Measurements from ENCODE around the gene GBE1.
"Not testable (repeated sequence)": the region's sequence is repeated elsewhere in the genome, so short reads cannot be mapped to it uniquely, and the experiment has no call there.

The GBE1 gene

GRCh38 chr3:81788044-81788443 lies 26.6 kb upstream of the GBE1 start:
- DNase-seq (ENCODE audit: low spot score) = no peak
- no peak overlapping the region for H3K27ac ChIP-seq
- no peak overlapping the region for H3K4me3 ChIP-seq
- TF ChIP-seq CTCF (IDR thresholded peaks at IDR 0.05) = no peak

GRCh38 chr3:81782585-81782984 lies 21.1 kb upstream of the GBE1 start:
- no peak overlapping the region for H3K27ac ChIP-seq
- H3K4me3 ChIP-seq = no peak overlapping the region
- no peak for TF ChIP-seq CTCF (IDR thresholded peaks at IDR 0.05)
- DNase-seq (ENCODE audit: low spot score) = no peak

GRCh38 chr3:81778678-81779182 lies 17.3 kb upstream of the GBE1 start:
- Histone ChIP-seq H3K4me3 (no peak overlapping the region), H3K27ac (no peak overlapping the region)
- no peak for TF ChIP-seq CTCF (IDR thresholded peaks at IDR 0.05)
- DNase-seq (ENCODE audit: low spot score) = no peak

GRCh38 chr3:81776643-81777042 lies 15.2 kb upstream of the GBE1 start:
- Histone ChIP-seq H3K4me3 (no peak overlapping the region), H3K27ac (no peak overlapping the region)
- no peak for DNase-seq (ENCODE audit: low spot score)
- no peak for TF ChIP-seq CTCF (IDR thresholded peaks at IDR 0.05)

DNA sequence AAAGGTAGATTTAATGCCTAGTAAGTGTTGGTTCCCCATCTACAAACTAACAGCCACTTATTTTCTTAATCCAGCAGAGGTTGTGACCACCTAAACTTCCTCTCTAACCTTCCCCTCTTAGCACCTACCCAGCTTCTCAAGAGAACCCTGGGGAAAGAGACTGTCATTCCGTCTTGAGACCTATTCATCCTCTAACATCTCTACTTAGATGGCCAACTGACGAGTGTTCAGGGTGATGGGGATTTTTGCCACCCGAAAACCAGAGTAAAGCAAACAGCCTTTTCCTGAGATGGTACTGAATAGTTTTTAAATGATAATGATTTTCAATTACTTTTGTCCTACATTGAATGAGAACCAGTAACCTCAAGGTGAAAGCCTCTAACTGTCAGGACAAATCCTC lies 9.3 kb upstream of the GBE1 start:
- Histone ChIP-seq H3K27ac (no peak overlapping the region), H3K4me3 (no peak overlapping the region)
- no peak for TF ChIP-seq CTCF (IDR thresholded peaks at IDR 0.05)
- DNase-seq (ENCODE audit: low spot score) = no peak

- DNase-seq (ENCODE audit: low spot score) = no peak
- Histone ChIP-seq H3K27ac (no peak overlapping the region), H3K4me3 (no peak overlapping the region)
- TF ChIP-seq CTCF (IDR thresholded peaks at IDR 0.05) = no peak
These were observed 7.9 kb upstream of the GBE1 start for GRCh38 chr3:81769299-81769698.

- H3K4me3 ChIP-seq; DNase-seq (ENCODE audit: low spot score); H3K27ac ChIP-seq: not testable (repeated sequence)
These were observed 5.9 kb upstream of the GBE1 start for GRCh38 chr3:81767250-81767859.
